Raji (cell line): Measurements from ENCODE around the gene ATAD3C.

Experiments
- POLR2A ChIP-seq: IDR thresholded peaks from 2 replicates; pipeline ENCODE4 v1.6.1; 2011; ENCODE audit warnings: low read depth, low read length, control low read depth; ENCODE audit not compliant: insufficient read depth

ATAD3C gene

GRCh38 chr1:1511533-1512285, 62.2 kb downstream of the ATAD3C start, which contains the start of gene ATAD3A:
TSS of gene ATAD3A (plus strand) at chr1:1512162. CDS start at chr1:1512269, 107 bp downstream.
- TF ChIP-seq POLR2A: peak; percentile 93

- no peak for TF ChIP-seq POLR2A
These were observed 68.6 kb downstream of the ATAD3C start for GRCh38 chr1:1517973-1518620.
